NCI-H2171 (cell line): ENCODE data around the gene ASPN.

Source experiments
- DNase-seq: peaks from one replicate; lab custom pipeline; 2025; lab: John Stamatoyannopoulos, UW

Gene ASPN

GRCh38 chr9:92504881-92505280, 22.6 kb upstream of the ASPN start:
- no peak for DNase-seq

DNA sequence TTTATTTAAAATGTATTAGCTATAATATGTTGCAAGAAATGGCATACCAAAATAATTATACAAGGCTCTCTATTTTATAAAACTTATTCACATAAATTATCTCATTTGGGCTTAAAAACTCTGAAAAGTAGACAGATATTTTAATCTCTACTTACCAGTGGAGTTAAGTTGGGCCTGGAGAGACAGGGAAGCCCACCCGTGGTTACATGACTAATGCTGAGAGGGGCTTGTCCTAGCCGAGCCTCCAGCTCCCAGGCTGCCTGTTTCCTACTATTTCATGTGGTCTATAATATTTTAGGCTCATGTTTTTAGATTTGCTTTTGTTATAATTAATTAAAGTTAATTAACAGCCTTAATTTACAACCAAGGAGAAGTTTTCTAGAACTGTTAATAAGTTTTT, 20.9 kb upstream of the ASPN start:
- no peak for DNase-seq

- DNase-seq: no peak
Measured at GRCh38 chr9:92501671-92502393, 19.5 kb upstream of the ASPN start.

GRCh38 chr9:92500725-92501124, 18.4 kb upstream of the ASPN start:
- DNase-seq: no peak

DNA sequence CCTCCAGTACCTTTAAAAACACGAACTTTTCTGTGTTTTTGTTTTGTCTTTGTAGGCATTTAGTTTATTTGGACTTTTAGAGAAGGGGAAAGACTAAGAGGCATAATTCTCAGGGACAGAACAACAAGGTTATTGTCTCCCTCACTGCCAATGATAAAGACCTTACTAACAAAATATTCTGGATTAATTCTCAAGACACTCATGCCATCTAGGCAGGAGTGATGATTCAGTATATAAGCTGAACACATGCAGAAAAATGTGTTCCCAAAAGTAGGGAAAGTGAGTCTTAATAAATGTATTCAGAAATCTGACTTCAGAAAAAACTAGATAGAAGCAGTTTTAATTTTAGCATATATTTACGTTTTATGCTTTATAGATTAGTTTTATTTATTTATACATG, 17.4 kb upstream of the ASPN start:
- no peak for DNase-seq

DNA sequence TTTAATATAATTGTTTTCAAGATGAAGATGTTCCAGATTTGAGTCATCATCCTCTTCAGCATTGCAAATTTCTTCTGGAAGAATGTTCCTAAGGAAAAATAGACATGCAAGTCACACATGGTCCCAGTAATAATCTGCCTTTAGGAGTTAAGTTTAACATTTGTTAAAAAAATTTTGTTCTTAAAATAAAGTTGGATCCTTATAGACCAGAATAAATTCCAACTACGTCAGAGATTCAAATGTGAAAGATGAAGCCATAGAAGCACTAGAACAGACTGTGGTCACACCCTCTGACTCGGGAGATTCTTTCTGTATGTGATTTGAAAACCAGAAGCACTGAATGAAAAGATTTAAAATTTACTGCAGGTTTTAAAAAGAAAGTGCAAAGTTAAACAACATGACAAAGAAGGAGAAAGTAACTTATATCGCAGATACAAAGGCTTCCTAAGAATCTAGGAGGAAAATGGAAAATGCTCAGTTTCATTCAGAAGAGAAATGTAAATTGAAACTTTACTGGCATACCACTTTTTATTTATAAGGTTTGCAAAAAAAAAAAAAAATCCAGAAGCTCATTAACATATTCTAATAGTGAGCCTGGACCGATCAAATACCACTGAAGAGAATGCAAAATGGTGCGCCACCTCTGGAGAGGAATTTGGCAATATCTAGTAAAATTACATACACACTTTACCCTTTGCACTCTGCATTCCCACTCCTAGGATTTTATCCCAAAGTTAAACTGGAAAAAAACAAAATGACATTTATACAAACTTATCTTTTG, 14.3 kb upstream of the ASPN start:
- DNase-seq: no peak

GRCh38 chr9:92494856-92495255, 12.6 kb upstream of the ASPN start:
- no peak for DNase-seq

GRCh38 chr9:92493749-92494387, 11.6 kb upstream of the ASPN start:
- DNase-seq: no peak

DNA sequence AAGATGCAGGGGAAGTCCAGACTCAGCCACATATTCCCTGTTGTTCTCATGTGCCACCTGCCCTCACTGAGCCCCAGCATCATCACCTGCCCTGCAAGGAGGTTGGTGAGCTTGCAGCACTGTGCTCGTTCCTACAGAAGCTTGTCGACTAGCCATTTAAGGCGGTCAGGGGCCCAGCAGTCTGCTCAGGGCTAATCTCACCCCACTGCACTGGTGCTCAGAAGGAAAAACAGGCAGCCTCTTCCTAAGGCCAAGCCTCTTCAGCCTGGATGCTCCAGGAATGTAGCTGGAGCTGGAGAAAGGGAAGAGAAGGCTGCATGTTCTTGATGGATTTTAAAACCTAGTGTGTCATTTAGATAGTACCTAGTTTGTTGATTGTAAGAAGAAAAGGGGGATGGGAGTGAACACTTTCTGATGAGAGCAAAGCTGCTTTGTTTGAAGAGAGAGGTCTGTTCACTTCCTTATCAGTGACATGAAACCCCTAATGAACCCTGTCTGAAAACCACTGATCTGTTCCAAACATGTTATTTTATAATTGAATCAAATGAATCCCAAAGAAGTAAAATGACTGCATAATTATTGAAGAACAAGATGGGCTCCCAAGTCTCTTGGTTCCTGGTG, 10.6 kb upstream of the ASPN start:
- no peak for DNase-seq

DNA sequence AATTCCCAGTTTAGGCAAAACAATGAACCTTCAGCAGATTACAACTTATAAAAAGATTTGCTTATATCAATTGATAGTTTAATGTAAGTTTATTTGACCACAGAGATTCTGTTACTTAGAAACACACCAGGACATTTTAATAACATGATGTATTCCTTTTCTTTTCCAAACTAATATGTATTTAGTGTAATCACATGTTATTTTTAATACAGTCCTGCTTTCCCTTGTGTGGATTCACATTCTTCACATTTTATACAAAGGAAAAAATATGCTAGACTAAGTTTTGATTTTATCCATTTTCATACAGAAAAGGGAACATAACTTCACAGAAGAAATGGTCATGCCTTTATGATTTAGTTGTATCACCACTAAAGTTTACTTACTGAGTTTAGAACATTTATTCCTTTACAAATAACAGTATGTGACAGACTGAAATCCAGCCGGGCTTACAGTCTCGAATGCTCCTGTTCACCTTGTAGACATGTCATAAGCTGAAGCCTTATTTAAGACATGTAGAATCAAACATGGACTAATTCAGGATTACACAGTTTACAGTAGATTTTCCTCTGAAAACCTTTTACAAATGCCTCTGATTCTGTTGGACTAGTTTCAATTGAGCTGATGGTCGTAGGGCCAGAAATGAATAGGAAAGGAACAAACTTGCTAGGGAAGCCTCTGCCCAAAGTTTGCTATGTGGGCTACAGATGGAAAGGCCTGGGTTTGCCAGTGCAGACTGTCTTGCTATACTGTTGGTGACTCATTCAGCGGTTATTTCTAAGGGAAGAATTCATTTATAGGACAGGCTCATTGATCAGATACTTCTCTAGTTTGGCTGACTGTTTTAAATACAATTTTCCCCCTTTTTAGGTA, 6.6 kb upstream of the ASPN start:
- DNase-seq: no peak

GRCh38 chr9:92486371-92486770, 4.1 kb upstream of the ASPN start:
- DNase-seq: no peak

DNA sequence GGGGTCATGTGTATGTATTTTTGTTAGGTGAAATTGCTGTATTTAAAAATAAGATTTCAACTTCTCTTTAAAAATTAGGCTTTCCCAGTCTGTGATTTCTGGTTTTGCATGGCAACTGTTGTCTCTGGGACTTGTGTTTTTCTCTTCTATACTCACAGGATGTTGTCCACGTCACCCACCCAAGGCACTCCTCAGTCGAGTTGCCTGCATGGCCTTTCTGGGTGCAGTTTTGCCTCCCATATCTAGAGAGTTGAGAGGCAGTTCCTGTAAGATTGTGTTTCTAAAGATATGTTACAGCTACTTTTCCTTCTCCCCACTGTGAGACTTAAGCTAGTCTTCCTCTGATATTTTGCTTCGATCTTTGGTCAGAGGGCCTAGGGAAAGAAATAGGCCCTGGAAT, 2.3 kb upstream of the ASPN start:
- DNase-seq: no peak

GRCh38 chr9:92483627-92484545, 1.6 kb upstream of the ASPN start:
- DNase-seq: no peak

DNA sequence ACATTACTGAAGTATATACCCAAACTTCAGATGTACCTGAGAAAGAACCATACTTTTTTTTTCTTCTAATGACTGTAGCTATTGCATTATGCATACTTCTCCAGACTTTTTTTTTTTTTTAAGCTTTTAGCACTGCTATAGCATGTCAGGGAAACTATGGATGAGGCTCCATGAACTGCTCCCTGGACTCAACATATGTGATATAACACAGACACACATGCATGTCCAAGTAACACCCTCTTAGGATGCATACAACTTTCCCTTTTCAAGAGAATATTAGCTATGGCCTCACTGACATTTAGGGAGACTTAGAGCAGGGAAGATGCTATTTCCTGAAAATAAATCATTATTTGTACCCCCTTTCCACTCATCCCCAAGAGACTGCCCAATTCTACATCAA, 499 bp upstream of the ASPN start:
- DNase-seq: no peak

DNA sequence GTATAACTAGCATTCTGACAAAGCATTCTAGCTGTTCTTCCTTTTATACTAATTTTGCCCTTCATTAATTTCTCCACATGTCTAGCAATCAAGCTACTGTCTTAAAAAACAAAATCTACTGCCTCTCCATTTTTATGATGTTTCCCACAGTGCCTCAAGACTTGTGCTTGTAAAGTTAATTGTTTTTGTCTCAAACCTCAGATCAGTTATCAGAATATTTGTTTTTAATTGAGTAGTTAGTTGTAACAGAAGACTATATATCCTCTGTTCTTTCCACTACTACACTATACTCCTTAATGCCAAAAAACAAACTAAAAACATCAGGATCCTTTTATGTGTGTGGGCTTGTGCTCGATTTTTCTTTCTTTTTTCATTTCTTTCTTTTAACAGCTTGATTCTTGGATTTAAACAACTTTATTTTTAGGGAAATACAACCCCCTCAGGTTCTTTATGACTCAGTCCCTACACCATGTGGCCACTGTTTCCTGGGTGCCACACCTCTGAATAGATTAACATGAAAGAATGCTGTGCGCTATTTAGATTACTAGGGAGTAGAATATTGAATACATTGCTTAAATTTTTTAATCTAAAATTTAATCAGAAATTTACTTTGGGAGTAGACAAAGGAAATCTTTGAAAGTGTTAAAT, 1.2 kb downstream of the ASPN start:
- no peak for DNase-seq

GRCh38 chr9:92480291-92480771, 2.0 kb downstream of the ASPN start:
- no peak for DNase-seq

DNA sequence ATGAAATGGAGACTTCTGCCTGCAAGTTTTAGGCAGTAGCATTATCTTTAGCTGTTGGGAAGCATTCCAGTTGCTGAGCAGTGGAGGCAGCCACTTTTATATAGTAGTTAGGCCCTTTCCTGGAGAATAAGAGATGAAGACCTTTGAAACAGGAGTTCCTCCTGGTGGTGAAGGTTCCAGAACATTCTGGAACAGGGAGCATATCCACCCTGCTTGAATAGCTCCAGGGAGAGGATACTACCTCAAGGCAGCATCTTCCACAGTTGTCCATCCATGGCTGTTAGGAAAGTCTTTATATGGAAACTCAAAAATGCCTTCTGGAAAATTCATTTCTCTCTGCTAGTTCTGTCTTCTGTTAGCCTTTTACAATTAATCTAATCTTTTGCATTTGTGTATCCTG, 3.0 kb downstream of the ASPN start:
- no peak for DNase-seq

DNA sequence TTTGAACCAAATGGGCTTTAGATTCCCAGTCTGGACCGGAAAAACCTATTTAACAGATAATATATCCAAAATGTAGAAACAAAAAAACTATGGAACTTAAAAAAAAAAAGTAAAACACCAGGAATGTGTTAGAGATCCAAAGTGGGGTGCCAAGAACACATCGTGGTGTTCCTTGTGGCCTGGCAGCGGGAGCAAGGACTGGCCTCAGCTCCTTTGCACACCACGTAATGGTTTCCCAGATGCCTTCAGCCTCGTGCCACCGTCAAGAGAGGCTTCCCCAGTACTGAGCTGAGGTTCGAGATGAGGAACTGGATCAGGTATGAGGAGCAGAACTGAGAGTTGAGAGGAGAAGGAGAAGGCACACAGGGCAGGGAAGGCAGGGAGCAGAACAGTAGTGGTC, 3.5 kb downstream of the ASPN start:
- no peak for DNase-seq

- no peak for DNase-seq
Measured at GRCh38 chr9:92476962-92477361, 5.3 kb downstream of the ASPN start.

DNA sequence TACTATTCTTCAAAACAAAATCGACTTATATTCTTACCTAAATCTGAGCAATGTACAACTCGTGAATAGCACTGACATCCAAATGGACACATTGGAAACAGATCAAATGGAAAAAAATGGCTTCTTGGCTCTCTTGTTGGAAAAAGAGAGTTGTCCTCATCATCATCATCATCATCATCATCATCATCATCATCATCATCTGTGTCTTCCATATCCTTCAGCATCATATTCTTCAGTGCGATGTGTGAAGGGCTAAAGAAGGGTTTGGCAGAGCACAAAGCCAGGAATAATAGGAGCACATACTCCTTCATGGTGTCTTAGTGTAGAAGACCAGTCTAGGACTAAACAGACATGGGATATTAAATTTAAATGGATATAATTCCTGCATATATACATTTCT, 7.7 kb downstream of the ASPN start:
- no peak for DNase-seq
